GM23248 (cell line): Measurements from ENCODE around the gene KDM7A. TPM values are rescaled to one million over a fixed set of nuclear protein-coding genes. Genes with fewer than 3 reads are reported as not detected.

Experiments
- DNase-seq: peaks from one replicate; pipeline ENCODE4 v3.0.0-alpha.2; 2015
- H2AFZ ChIP-seq: fragments of 200-600 bp; sonication (generic); 2 replicates; pipeline ENCODE4 v1.6.1; 2016; ENCODE audit warnings: antibody characterized with exemption
- H3F3A ChIP-seq: fragments of 200-600 bp; sonication (generic); 2 replicates; pipeline ENCODE4 v1.6.1; 2016; ENCODE audit warnings: mild to moderate bottlenecking, antibody characterized with exemption, mixed run types; ENCODE audit not compliant: insufficient read depth
- H3K27ac ChIP-seq: fragments of 200-600 bp; sonication (generic); 2 replicates; pipeline ENCODE4 v1.5.1; 2016; ENCODE audit warnings: mild to moderate bottlenecking
- H3K27me3 ChIP-seq: fragments of 200-600 bp; sonication (generic); replicated peaks from 2 replicates; pipeline ENCODE4 v1.6.1; 2016; ENCODE audit warnings: mild to moderate bottlenecking; ENCODE audit not compliant: insufficient read depth
- H3K36me3 ChIP-seq: fragments of 200-600 bp; sonication (generic); 2 replicates; pipeline ENCODE4 v1.6.1; 2016; ENCODE audit warnings: low read depth, mild to moderate bottlenecking
- H3K4me1 ChIP-seq: fragments of 200-600 bp; sonication (generic); 2 replicates; pipeline ENCODE4 v1.6.1; 2016; ENCODE audit warnings: mild to moderate bottlenecking; ENCODE audit not compliant: insufficient read depth
- H3K4me2 ChIP-seq: fragments of 200-600 bp; sonication (generic); one replicate; pipeline ENCODE4 v1.6.1; 2016; ENCODE audit warnings: mild to moderate bottlenecking; ENCODE audit not compliant: unreplicated experiment
- H3K4me3 ChIP-seq: fragments of 200-600 bp; sonication (generic); 2 replicates; pipeline ENCODE4 v1.5.1; 2016; ENCODE audit warnings: mild to moderate bottlenecking
- H3K79me2 ChIP-seq: fragments of 200-600 bp; sonication (generic); 2 replicates; pipeline ENCODE4 v1.6.1; 2016; ENCODE audit warnings: mild to moderate bottlenecking; ENCODE audit not compliant: insufficient read depth
- H3K9ac ChIP-seq: fragments of 200-600 bp; sonication (generic); 2 replicates; pipeline ENCODE4 v1.6.1; 2016; ENCODE audit warnings: mild to moderate bottlenecking
- H3K9me2 ChIP-seq: fragments of 200-600 bp; sonication (generic); 2 replicates; pipeline ENCODE4 v1.6.1; 2016; ENCODE audit warnings: mixed run types, mild to moderate bottlenecking, moderate library complexity; ENCODE audit not compliant: insufficient read depth
- H3K9me3 ChIP-seq: fragments of 200-600 bp; sonication (generic); one replicate; pipeline ENCODE4 v1.6.1; 2017; ENCODE audit warnings: low read depth
- H4K20me1 ChIP-seq: fragments of 200-600 bp; sonication (generic); 2 replicates; pipeline ENCODE4 v1.6.0; 2016; ENCODE audit not compliant: insufficient read depth
- EZH2 ChIP-seq: fragments of 200-600 bp; sonication (generic); IDR thresholded peaks from 2 replicates; pipeline ENCODE4 v1.6.1; 2018; ENCODE audit warnings: antibody characterized with exemption, mild to moderate bottlenecking; ENCODE audit not compliant: insufficient read depth, poor library complexity, severe bottlenecking
- EZH2phosphoT487 ChIP-seq: fragments of 200-600 bp; sonication (generic); IDR thresholded peaks from 2 replicates; pipeline ENCODE4 v1.6.1; 2018; ENCODE audit warnings: antibody characterized with exemption, moderate library complexity, mild to moderate bottlenecking, low read depth; ENCODE audit not compliant: insufficient read depth
- WGBS, 2 experiments: methylation state at CpG; one replicate each; pipeline ENCODE4 v1.1.6; 2015 to 2017; ENCODE audit warnings: low lambda C conversion rate in 2 of 2, low coverage in 1 of 2; ENCODE audit errors: missing lambda C conversion rate in 2 of 2; 5-methylcytosine and 5-hydroxymethylcytosine counted together
- in situ Hi-C: fragments of 300-500 bp; cut with MboI; formaldehyde crosslinking; loops from 2 replicates; pipeline ENCODE4 v1.15.0; 2020
- polyA plus RNA-seq: library from polyadenylated mRNA; unstranded; fragments of >200 nt; fragmentation: Nextera tagmentation; extraction: Ambion mirVana; gene quantifications from 2 replicates; pipeline ENCODE4 v1.2.1, GENCODE V29; 2016
- total RNA-seq: library from RNA; depleted of rRNA; stranded (reverse); fragments of >200 nt; shearing (Covaris generic); gene quantifications from 2 replicates; pipeline ENCODE4 v1.2.3, GENCODE V29; 2014

KDM7A gene
- total and polyA plus RNA-seq, 2 experiments from 2014 or later, result 2.3 to 6.7 TPM

- in situ Hi-C loops, result no loop called here
- H3F3A ChIP-seq, result 0 out of 2 replicates have a peak, but pooled peaks cover 16% of the 10 kb centered on the region
- no peaks in the 10 kb centered on the region for H3K27me3 ChIP-seq
- H3K9ac ChIP-seq, result no peak overlapping the region
- H3K9me2 ChIP-seq, result no peaks in the 10 kb centered on the region
- DNase-seq, result no peak
- H3K4me3 ChIP-seq, result no peak overlapping the region
- H3K9me3 ChIP-seq, result no peaks in the 10 kb centered on the region
- no peak overlapping the region for H3K4me2 ChIP-seq
- no peaks in the 10 kb centered on the region for H3K79me2 ChIP-seq
- peaks cover 11% of the 10 kb centered on the region; the same call in 1 of the 2 replicates for H3K4me1 ChIP-seq
- H2AFZ ChIP-seq, result no peak overlapping the region
- no peaks in the 10 kb centered on the region for H4K20me1 ChIP-seq
- TF ChIP-seq EZH2phosphoT487 (no peak), EZH2 (no peak)
- no peaks in the 10 kb centered on the region for H3K36me3 ChIP-seq
- H3K27ac ChIP-seq, result no peak overlapping the region
- 90 to 98% methylated on average over 2 of the region's 2 CpGs for WGBS, 2 experiments
Measured at GRCh38 chr7:140197938-140198337, 21.2 kb upstream of the KDM7A start.

GRCh38 chr7:140197218-140197890 lies 20.6 kb upstream of the KDM7A start:
- Histone ChIP-seq H3K4me3 (no peak overlapping the region), H3K27ac (no peak overlapping the region), H3K9ac (no peak overlapping the region), H3K4me2 (no peak overlapping the region), H3K79me2 (no peaks in the 10 kb centered on the region), H3K4me1 (peaks cover 11% of the 10 kb centered on the region; the same call in 1 of the 2 replicates), H2AFZ (no peak overlapping the region), H3K9me2 (no peaks in the 10 kb centered on the region), H3K9me3 (no peaks in the 10 kb centered on the region), H3K27me3 (no peaks in the 10 kb centered on the region), H3K36me3 (no peaks in the 10 kb centered on the region), H3F3A (peaks cover 20% of the 10 kb centered on the region; the same call in 1 of the 2 replicates), H4K20me1 (no peaks in the 10 kb centered on the region)
- in situ Hi-C loops, result no loop called here
- no peak for DNase-seq
- WGBS, 2 experiments, result 58 to 62% methylated on average over 9 of the region's 9 CpGs
- TF ChIP-seq EZH2phosphoT487 (no peak), EZH2 (no peak)

GRCh38 chr7:140196361-140197217 lies 19.8 kb upstream of the KDM7A start:
- Histone ChIP-seq H3K9me3 (no peaks in the 10 kb centered on the region), H3K4me3 (no peak overlapping the region)

GRCh38 chr7:140195859-140196258 lies 19.1 kb upstream of the KDM7A start:
- Histone ChIP-seq H4K20me1 (no peaks in the 10 kb centered on the region), H3K9me3 (no peaks in the 10 kb centered on the region), H3K9me2 (no peaks in the 10 kb centered on the region), H3K36me3 (no peaks in the 10 kb centered on the region), H3K4me2 (no peak overlapping the region), H3K4me1 (peaks cover 11% of the 10 kb centered on the region; the same call in 1 of the 2 replicates), H3K9ac (no peak overlapping the region), H3K27ac (no peak overlapping the region), H2AFZ (no peak overlapping the region), H3K27me3 (no peaks in the 10 kb centered on the region), H3F3A (peaks cover 20% of the 10 kb centered on the region; the same call in 1 of the 2 replicates), H3K79me2 (no peaks in the 10 kb centered on the region), H3K4me3 (no peak overlapping the region)
- in situ Hi-C loops, result no loop called here
- no peak for TF ChIP-seq EZH2phosphoT487
- TF ChIP-seq EZH2, result no peak
- DNase-seq, result no peak
- 80 to 98% methylated on average over 1 of the region's 1 CpG for WGBS, 2 experiments

More at GRCh38 chr7:140196361-140197217, 19.8 kb upstream of the KDM7A start:
- H3F3A ChIP-seq, result peaks cover 20% of the 10 kb centered on the region; the same call in 1 of the 2 replicates
- H3K4me2 ChIP-seq, result no peak overlapping the region
- H3K9ac ChIP-seq, result no peak overlapping the region
- in situ Hi-C loops, result no loop called here
- no peaks in the 10 kb centered on the region for H4K20me1 ChIP-seq
- H3K27me3 ChIP-seq, result no peaks in the 10 kb centered on the region
- H3K36me3 ChIP-seq, result no peaks in the 10 kb centered on the region
- WGBS, 2 experiments, result 4 to 8% methylated on average over 10 of the region's 10 CpGs
- DNase-seq, result peak; percentile 74
- H3K9me2 ChIP-seq, result no peaks in the 10 kb centered on the region
- no peaks in the 10 kb centered on the region for H3K79me2 ChIP-seq
- TF ChIP-seq EZH2phosphoT487, result no peak
- TF ChIP-seq EZH2, result no peak
- peak overlapping the region; percentile 57 for H3K27ac ChIP-seq
- H3K4me1 ChIP-seq, result peaks cover 11% of the 10 kb centered on the region; the same call in 1 of the 2 replicates
- H2AFZ ChIP-seq, result 0 out of 2 replicates have a peak overlapping the region, but pooled peaks have one; percentile 55
